ENCODE results near the gene ALB.

ALB gene

GRCh38 chr4:73452953-73453700 is 49.0 kb downstream of the ALB start:
- no peak for DNase-seq

- no peak for DNase-seq
Measured at GRCh38 chr4:73453701-73454005, 49.6 kb downstream of the ALB start.

GRCh38 chr4:73454920-73455319 is 50.8 kb downstream of the ALB start:
- no peak for DNase-seq

- no peak for DNase-seq
Measured at GRCh38 chr4:73456177-73457022, 52.3 kb downstream of the ALB start.

GRCh38 chr4:73458184-73459047 is 54.3 kb downstream of the ALB start:
- no peak for DNase-seq

- DNase-seq: no peak
Measured at GRCh38 chr4:73459048-73459421, 54.9 kb downstream of the ALB start.

DNA sequence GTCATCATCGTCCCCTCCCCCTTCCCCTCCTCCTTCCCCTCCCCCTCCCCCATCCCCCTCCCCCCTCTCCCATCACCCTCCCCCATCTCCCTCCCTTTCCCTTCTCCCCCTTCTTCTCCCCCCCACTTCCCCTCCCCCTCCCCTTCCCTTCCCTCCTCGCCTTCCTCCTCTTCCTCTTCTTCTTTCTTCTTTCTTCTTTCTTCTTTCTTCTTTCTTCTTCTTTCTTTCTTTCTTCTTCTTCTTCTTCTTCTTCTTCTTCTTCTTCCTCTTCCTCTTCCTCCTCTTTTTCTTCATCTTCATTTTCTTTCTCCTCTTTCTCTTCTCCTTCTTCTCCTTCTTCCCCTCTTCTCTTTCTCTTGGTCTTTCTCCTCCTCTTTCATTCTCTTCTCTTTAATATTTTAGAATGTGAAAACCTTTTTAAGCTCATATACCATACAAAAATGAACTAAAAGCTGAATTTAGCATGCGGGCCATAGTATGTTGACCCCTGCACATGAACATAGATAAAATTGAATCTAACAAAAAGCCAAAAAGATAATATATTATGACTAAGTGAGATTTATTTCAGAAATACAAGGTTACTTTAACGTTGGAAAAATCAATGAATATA is 56.9 kb downstream of the ALB start:
- DNase-seq: no peak

GRCh38 chr4:73468170-73468569 is 64.1 kb downstream of the ALB start:
- DNase-seq: no peak

GRCh38 chr4:73470728-73471127 is 66.6 kb downstream of the ALB start:
- DNase-seq: no peak

Data from activated T-cell treated with anti-CD3 and anti-CD28 coated beads, Interleukin-2, amount 50 U/mL, for 48 hours (primary cell).